KBM-7 (cell line): ENCODE measurements around the gene GALNT10.

Experiments used
- DNase-seq: peaks from one replicate; pipeline ENCODE4 v3.0.0-alpha.2; 2015
- in situ Hi-C: fragments of 300-500 bp; cut with MboI; formaldehyde crosslinking; loops from 2 replicates; pipeline ENCODE4 v1.14.3; 2020; ENCODE audit warnings: low sequenced_read_pairs, low pct_unique_long_range_greater_than_20kb, mixed read lengths

The GALNT10 gene

DNA sequence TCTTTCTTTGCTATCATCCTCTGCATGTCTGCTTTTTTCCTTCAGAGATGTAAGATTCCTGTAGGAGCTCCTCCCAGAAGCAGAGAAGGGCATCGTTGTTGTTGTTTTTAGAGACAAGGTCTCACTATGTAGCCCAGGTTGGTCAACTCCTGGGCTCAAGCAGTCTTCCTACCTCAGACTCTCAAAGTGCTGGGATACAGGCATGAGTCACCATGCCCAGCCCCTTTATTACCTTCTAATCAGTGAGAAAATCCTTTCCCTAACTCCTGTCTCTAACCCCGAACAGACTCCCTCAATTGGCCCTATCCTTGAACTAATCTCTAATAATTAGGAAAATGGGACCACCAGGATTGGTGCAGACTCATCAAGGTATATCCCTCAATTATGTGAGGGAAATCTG is 64.4 kb downstream of the GALNT10 start:
- DNase-seq: no peak
- in situ Hi-C loops: no loop called here

GRCh38 chr5:154257046-154257445 is 66.5 kb downstream of the GALNT10 start:
- DNase-seq: no peak
- in situ Hi-C loops: no loop called here

- in situ Hi-C loops: no loop called here
- DNase-seq: no peak
Measured at GRCh38 chr5:154258531-154259217, 68.1 kb downstream of the GALNT10 start.

GRCh38 chr5:154260224-154260927 is 69.8 kb downstream of the GALNT10 start:
- in situ Hi-C loops: no loop called here
- no peak for DNase-seq

DNA sequence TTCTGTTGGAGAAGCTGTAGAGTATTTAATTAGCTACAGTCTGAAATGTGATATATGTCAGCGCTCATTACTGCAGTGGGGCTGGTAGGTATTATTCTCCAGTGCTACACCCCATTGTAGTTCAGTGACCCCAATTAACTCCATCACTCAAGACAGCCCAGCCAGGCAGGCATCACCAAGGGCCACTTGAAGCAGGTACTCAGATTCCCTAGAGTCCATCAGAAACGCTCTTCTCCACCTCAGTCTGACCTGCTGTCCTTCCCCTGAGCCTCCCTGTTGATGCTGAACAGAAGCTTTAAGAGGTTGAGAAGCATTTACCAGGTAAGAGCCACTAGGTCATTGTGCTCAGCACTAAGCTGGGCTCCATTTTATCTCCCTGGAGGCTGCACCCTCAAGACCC is 71.8 kb downstream of the GALNT10 start:
- in situ Hi-C loops: no loop called here
- no peak for DNase-seq

DNA sequence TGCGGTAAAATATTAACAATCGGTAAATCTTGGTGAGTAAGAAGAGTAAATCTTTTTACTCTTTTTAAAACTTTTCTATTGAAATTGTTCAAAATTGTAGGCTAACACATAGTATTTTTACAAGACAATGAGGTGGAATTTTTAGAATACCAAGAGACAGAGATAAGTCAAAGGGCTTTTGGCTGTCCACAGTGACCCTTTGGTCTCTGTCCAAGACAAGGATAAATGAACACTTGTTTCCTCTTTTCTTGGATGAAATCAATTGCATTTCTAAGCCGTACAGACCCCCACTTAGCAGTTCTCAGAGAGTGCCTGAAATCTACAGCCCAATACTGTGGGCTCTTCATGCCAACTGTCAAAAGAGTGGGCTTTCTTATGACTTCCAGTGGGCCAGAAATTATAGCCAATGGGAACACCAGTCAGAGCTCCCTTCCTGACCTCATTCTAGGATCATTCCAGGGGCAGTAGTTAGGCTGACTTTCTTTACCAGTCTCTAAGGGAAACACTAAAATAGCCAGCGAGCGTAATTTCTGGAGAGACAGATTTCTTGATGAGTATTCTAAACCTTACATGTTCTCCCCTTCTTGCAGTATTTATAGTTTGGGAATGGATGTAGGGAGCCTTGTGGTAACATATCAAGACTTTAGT is 74.1 kb downstream of the GALNT10 start:
- DNase-seq: no peak
- in situ Hi-C loops: no loop called here

GRCh38 chr5:154265197-154265773 is 74.8 kb downstream of the GALNT10 start:
- in situ Hi-C loops: no loop called here

GRCh38 chr5:154267516-154267915 is 77.0 kb downstream of the GALNT10 start:
- in situ Hi-C loops: no loop called here
- DNase-seq: no peak

More at GRCh38 chr5:154265197-154265773, 74.8 kb downstream of the GALNT10 start:
- DNase-seq: no peak

DNA sequence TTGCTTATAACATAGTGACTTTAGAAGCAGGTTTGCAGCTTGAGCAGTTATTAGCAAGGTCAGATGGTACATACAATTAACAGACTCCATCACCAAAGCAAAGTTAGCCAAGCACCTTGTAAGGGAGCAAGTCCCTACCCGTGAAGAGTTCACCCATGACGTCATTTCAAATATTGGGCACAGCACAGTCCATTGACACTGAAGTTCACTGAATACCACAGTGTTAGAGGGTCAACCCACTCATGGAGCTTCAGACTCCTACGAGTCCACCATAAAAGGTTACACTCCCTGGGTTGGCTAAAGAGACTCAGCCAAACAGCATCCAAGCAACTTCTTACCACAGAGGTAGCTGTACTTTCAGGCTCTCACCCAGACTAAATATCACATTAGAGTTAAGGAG is 77.5 kb downstream of the GALNT10 start:
- in situ Hi-C loops: no loop called here
- no peak for DNase-seq

DNA sequence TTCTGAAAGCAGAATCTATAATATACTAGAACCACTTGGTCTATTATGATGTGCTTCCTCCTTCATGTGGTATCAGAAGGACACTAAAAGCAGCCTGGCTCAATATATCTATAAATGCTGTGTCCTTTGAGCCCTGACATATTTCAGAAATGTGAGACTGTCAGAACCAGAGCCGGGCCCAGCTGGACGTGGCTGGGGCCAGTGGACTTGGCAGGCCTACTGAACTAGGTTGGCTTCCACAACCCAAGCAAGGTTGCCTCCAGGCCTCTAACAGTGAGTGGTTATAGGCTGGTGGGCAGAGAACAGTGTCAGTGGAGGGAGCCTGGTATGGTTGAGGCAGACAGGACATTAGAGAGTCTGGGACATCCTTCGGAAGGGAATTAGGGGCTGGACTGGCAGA is 78.9 kb downstream of the GALNT10 start:
- in situ Hi-C loops: no loop called here
- DNase-seq: no peak

GRCh38 chr5:154271466-154271865 is 80.9 kb downstream of the GALNT10 start:
- in situ Hi-C loops: no loop called here
- no peak for DNase-seq

DNA sequence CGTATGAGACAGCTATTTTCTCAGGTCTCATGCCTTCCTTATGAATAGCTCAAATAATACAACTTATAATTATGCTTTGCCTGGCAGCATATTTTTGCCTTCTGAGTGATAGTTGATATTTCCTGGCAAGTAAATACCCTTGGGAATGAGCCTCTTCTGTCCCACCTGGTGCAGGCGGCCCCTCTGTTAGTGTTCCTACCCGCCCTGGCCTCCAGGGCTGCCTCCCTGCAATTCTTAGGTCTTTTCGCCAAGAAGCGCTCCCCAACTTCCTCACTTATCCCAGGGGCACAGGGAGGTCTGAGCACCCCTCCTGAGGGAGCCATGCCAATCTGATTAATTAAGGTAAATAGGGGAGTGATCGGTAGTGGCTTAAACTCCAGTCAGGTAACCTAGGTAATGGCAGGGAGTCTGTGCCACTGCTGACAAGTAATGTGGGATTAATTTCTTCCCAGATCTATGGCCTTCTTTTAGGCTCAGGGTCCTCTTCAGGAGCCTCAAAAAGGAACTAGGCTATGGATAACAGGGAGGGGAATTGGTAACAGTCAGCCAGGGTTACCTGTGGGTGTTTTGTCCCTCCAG is 81.5 kb downstream of the GALNT10 start:
- DNase-seq: no peak
- in situ Hi-C loops: no loop called here

GRCh38 chr5:154273028-154273617 is 82.6 kb downstream of the GALNT10 start:
- in situ Hi-C loops: no loop called here
- peak; percentile 45 for DNase-seq

DNA sequence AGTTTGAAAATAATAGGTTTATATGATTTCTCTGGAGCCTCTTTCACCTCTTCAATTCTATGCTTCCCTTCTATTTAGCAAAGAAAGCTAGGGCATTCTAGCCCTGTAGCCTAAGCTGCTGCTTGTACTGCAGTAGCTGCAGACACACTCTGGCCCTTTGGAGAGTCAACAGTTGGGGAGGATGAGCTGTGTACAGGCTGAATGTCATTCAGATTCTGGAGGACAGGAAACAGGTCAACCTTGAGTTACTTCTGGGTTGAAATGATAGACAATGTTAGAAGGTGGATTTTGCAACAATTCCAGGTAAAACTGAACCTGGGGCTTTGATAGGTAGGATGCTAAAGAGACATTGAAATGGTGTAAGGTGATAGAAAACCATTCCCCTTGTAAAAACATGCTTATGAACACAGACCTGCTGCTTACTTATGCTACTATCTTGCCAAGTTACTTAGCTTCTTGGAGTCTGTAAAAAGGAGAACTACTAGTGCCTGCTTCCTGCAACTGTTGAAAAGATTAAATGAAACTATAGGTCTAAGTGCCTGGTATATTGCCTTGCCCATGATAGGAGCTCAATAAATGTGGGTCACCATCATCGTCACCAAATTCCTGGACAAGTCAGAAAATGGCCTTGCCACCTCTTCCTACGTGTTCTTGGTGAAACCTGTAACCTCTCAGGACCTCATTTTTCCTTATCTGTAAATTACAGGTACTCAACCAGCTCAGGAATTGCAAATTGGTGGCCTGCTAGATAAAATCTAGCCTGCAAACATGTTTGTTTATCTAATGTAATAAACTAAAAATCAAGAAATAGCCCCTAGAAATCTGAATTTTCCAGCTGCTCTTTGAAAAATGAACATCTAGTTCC is 83.7 kb downstream of the GALNT10 start:
- in situ Hi-C loops: no loop called here
- DNase-seq: peak; percentile 60

- in situ Hi-C loops: no loop called here
- DNase-seq: no peak
Measured at GRCh38 chr5:154274828-154275185, 84.3 kb downstream of the GALNT10 start.

GRCh38 chr5:154275566-154275965 is 85.0 kb downstream of the GALNT10 start:
- DNase-seq: no peak
- in situ Hi-C loops: no loop called here

- in situ Hi-C loops: no loop called here
- DNase-seq: no peak
Measured at GRCh38 chr5:154276261-154276972, 85.9 kb downstream of the GALNT10 start.

GRCh38 chr5:154276973-154277331 is 86.4 kb downstream of the GALNT10 start:
- in situ Hi-C loops: no loop called here
- DNase-seq: no peak
